Measurements from ENCODE around the gene DCC.

GRCh38 chr18:52510139-52510538 is 170.1 kb downstream of the DCC start:
- TF ChIP-seq USF2 (IDR thresholded peaks at IDR 0.05; ENCODE audit: low read length), result no peak
- no peak for TF ChIP-seq HDAC2 (IDR thresholded peaks at IDR 0.05; ENCODE audit: borderline replicate concordance in 1 of 2, low read depth in 2 of 2, low read length in 2 of 2)
- no peak for TF ChIP-seq CREB1 (IDR thresholded peaks at IDR 0.05)
- TF ChIP-seq POLR2A (IDR thresholded peaks at IDR 0.05; ENCODE audit: control extremely low read depth in 1 of 2, low read depth in 2 of 2, low read length in 2 of 2), result no peak
- TF ChIP-seq GABPA (IDR thresholded peaks at IDR 0.05; ENCODE audit: borderline replicate concordance, insufficient read depth, low read length), result no peak
- TF ChIP-seq GTF2F1 (IDR thresholded peaks at IDR 0.05; ENCODE audit: borderline replicate concordance, low read depth, low read length), result no peak
- TF ChIP-seq TEAD4 (IDR thresholded peaks at IDR 0.05; ENCODE audit: low read depth, low read length), result no peak
- TF ChIP-seq SIN3A (conservative IDR thresholded peaks at IDR 0.05 in 1 of 2, IDR thresholded peaks at IDR 0.05 in 1 of 2; ENCODE audit: low read depth in 1 of 2, low read length in 2 of 2), result no peak
- TF ChIP-seq RAD21 (IDR thresholded peaks at IDR 0.05 in 1 of 2, conservative IDR thresholded peaks at IDR 0.05 in 1 of 2; ENCODE audit: low read depth in 2 of 2, low read length in 2 of 2), result no peak
- TF ChIP-seq KDM5A (IDR thresholded peaks at IDR 0.05; ENCODE audit: low read length), result no peak
- no peak for TF ChIP-seq CTCF (IDR thresholded peaks at IDR 0.05; ENCODE audit: control extremely low read depth in 1 of 3, insufficient read depth in 1 of 3, low read depth in 1 of 3, low read length in 3 of 3)
- no peak for TF ChIP-seq NRF1 (IDR thresholded peaks at IDR 0.05; ENCODE audit: low read depth, low read length)
- no peak for TF ChIP-seq SUZ12 (IDR thresholded peaks at IDR 0.05; ENCODE audit: low read length)

Data from H1 (cell line).